HL-60 (cell line): ENCODE results near the gene BRD4.

Experiments
- POLR2AphosphoS5 ChIP-seq: IDR thresholded peaks from 2 replicates; pipeline ENCODE4 v1.6.1; 2012; ENCODE audit warnings: low read depth
- TF ChIP-seq, protein P1 (sequence below): IDR thresholded peaks from one replicate; pipeline ENCODE4 v1.5.1; 2011; ENCODE audit warnings: low read length, control low read depth, inconsistent platforms; ENCODE audit not compliant: insufficient read depth

DNA sequence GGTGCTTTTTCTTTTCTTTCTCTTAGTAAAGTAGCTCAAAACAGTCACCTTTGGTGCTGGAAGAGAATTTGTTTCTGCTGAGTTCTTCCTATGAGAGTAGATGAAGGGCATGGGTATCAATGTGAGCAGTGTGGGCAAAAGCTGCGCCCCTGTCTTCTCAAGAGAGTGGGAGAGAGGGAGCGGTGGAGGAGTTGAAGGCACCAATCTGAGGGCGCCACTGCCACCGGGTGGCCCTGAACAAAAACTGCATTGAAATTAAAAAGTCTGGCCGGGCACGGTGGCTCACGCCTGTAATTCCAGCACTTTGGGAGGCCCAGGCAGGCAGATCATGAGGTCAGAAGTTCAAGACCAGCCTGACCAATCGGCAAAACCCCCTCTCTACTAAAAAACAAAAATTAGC, 71.4 kb downstream of the BRD4 start:
- TF ChIP-seq, protein P1, sequence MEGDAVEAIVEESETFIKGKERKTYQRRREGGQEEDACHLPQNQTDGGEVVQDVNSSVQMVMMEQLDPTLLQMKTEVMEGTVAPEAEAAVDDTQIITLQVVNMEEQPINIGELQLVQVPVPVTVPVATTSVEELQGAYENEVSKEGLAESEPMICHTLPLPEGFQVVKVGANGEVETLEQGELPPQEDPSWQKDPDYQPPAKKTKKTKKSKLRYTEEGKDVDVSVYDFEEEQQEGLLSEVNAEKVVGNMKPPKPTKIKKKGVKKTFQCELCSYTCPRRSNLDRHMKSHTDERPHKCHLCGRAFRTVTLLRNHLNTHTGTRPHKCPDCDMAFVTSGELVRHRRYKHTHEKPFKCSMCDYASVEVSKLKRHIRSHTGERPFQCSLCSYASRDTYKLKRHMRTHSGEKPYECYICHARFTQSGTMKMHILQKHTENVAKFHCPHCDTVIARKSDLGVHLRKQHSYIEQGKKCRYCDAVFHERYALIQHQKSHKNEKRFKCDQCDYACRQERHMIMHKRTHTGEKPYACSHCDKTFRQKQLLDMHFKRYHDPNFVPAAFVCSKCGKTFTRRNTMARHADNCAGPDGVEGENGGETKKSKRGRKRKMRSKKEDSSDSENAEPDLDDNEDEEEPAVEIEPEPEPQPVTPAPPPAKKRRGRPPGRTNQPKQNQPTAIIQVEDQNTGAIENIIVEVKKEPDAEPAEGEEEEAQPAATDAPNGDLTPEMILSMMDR: no peak
- TF ChIP-seq POLR2AphosphoS5: no peak
